GM10248 (cell line): ENCODE results near the gene KLK11.

Experiments used
- CTCF ChIA-PET: fragments of 300-600 bp; sonication (Branson Sonifier 250); formaldehyde crosslinking; extraction: SDS; loops from one replicate; lab custom pipeline; 2021; ENCODE audit warnings: antibody characterized with exemption; lab: Yijun Ruan, JAX
- POLR2A ChIA-PET: fragments of 350-650 bp; sonication (Branson Sonifier 250); formaldehyde crosslinking; extraction: SDS; loops from one replicate; lab custom pipeline; 2020; ENCODE audit warnings: antibody characterized with exemption; lab: Yijun Ruan, JAX
- DNase-seq: peaks from one replicate; pipeline ENCODE4 v3.0.0; 2012; ENCODE audit errors: extremely low spot score
- TF ChIP-seq, protein P1 (sequence below): IDR thresholded peaks from 2 replicates; pipeline ENCODE4 v1.5.1; 2012; ENCODE audit warnings: mild to moderate bottlenecking, low read depth; ENCODE audit errors: extremely low read depth, missing control alignments, control extremely low read depth

KLK11 gene

DNA sequence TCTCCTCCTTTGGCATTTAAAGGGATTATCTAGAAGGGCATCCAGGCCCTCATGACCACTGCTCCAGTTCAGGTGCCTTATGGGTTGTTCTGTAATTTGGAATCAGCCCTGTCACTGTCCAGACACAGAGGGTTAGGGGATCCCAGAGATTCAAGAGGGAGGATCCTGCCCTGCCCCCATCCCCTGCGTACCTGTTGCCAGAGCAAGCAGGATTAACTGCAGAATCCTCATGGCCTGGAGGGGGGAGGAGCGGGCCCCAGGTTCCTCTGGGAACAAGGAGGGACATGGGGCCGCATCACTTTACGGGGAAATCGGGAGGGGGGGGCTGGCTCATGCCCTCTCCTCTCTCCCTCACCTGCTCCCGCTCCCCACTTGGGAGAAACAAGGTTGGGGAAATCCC is 1.0 kb downstream of the KLK11 start:
- TF ChIP-seq, protein P1, sequence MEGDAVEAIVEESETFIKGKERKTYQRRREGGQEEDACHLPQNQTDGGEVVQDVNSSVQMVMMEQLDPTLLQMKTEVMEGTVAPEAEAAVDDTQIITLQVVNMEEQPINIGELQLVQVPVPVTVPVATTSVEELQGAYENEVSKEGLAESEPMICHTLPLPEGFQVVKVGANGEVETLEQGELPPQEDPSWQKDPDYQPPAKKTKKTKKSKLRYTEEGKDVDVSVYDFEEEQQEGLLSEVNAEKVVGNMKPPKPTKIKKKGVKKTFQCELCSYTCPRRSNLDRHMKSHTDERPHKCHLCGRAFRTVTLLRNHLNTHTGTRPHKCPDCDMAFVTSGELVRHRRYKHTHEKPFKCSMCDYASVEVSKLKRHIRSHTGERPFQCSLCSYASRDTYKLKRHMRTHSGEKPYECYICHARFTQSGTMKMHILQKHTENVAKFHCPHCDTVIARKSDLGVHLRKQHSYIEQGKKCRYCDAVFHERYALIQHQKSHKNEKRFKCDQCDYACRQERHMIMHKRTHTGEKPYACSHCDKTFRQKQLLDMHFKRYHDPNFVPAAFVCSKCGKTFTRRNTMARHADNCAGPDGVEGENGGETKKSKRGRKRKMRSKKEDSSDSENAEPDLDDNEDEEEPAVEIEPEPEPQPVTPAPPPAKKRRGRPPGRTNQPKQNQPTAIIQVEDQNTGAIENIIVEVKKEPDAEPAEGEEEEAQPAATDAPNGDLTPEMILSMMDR, result no peak
- no peak for DNase-seq
- ChIA-PET POLR2A (no interaction called here), CTCF (no interaction called here)

- TF ChIP-seq, protein P1, result no peak
- POLR2A ChIA-PET, result no interaction called here
- no peak for DNase-seq
- CTCF ChIA-PET, result no interaction called here
Measured at GRCh38 chr19:51024924-51025323, 1.5 kb downstream of the KLK11 start.

- DNase-seq, result no peak
- CTCF ChIA-PET, result no interaction called here
- TF ChIP-seq, protein P1, result no peak
- POLR2A ChIA-PET, result no interaction called here
Measured at GRCh38 chr19:51023946-51024345, 2.5 kb downstream of the KLK11 start.

- no peak for DNase-seq
- CTCF ChIA-PET, result interaction anchor here (4.6 kb wide), 1 partner anchor 73 kb away, joined by 19 read pairs; no protein-coding TSS in a partner anchor
- TF ChIP-seq, protein P1, result no peak
- POLR2A ChIA-PET, result no interaction called here
Measured at GRCh38 chr19:51022526-51022925, 3.9 kb downstream of the KLK11 start.

- DNase-seq, result no peak
- POLR2A ChIA-PET, result interaction anchor here (0.5 kb wide), 1 partner anchor 1262 kb away, joined by 4 read pairs; no protein-coding TSS in a partner anchor
- TF ChIP-seq, protein P1, result peak; percentile 63
- CTCF ChIA-PET, result interaction anchor here (0.7 to 4.6 kb wide), 8 partner anchors 10 to 74 kb away, joined by 3 to 19 read pairs (median 3); no protein-coding TSS in a partner anchor
Measured at GRCh38 chr19:51020988-51021651, 5.3 kb downstream of the KLK11 start.

DNA sequence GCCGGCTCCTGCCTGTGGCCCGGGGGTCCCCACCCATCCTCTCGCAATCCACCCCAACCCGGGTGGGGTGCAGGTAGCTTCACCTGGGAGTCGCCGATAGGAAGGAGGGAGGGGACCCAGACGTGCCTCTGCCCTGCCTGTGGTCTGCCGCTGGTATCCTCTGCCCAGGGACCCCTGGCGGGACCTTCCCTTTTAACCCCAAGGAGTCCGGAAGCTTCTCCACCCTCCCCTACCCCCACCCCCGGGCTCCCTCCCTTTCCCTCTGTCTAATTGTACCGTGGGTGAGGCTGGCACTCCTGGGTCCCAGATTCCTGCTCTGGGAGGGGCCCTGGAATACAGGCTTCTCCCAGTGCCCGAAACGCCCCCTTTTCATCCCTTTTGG is 6.9 kb downstream of the KLK11 start, which contains the start of gene KLK10:
KLK10 (minus strand) TSS at position 166 of the 382 bp plus-strand sequence. CDS start 579 bp downstream, outside the sequence.
- CTCF ChIA-PET, result interaction anchor here (4.6 kb wide), 1 partner anchor 76 kb away, joined by 19 read pairs; no protein-coding TSS in a partner anchor
- DNase-seq, result no peak
- TF ChIP-seq, protein P1, result no peak
- POLR2A ChIA-PET, result no interaction called here
